Karpas-422 (cell line): ENCODE results near the gene NFU1. TPM values are rescaled to one million over a fixed set of nuclear protein-coding genes. Genes with fewer than 3 reads are reported as not detected.

Experiments used
- DNase-seq: peaks from one replicate; pipeline ENCODE4 v3.0.0-alpha.2; 2015
- H2AFZ ChIP-seq: fragments of 200-600 bp; sonication (generic); 2 replicates; pipeline ENCODE4 v1.6.1; 2014; ENCODE audit warnings: antibody characterized with exemption, low read length, mixed read lengths
- H3K27ac ChIP-seq: fragments of 200-600 bp; sonication (generic); 2 replicates; pipeline ENCODE4 v1.5.1; 2014; ENCODE audit warnings: mild to moderate bottlenecking, low read length, moderate library complexity
- H3K27me3 ChIP-seq: fragments of 200-600 bp; sonication (generic); 2 replicates; pipeline ENCODE4 v1.6.1; 2014; ENCODE audit warnings: low read length, mixed read lengths
- H3K36me3 ChIP-seq: fragments of 200-600 bp; sonication (generic); 2 replicates; pipeline ENCODE4 v1.6.1; 2014; ENCODE audit warnings: low read length, mixed read lengths; ENCODE audit not compliant: insufficient read depth
- H3K4me1 ChIP-seq: fragments of 200-600 bp; sonication (generic); 2 replicates; pipeline ENCODE4 v1.6.1; 2014; ENCODE audit warnings: mild to moderate bottlenecking, low read length, mixed read lengths
- H3K4me2 ChIP-seq: fragments of 200-600 bp; sonication (generic); 2 replicates; pipeline ENCODE4 v1.6.1; 2014; ENCODE audit warnings: low read length, low read depth, mild to moderate bottlenecking; ENCODE audit not compliant: poor library complexity, severe bottlenecking
- H3K4me3 ChIP-seq: fragments of 200-600 bp; sonication (generic); 2 replicates; pipeline ENCODE4 v1.5.1; 2014; ENCODE audit warnings: mild to moderate bottlenecking, antibody characterized with exemption, low read length, mixed read lengths
- H3K79me2 ChIP-seq: fragments of 200-600 bp; sonication (generic); 2 replicates; pipeline ENCODE4 v1.6.1; 2014; ENCODE audit warnings: mild to moderate bottlenecking, low read length, mixed read lengths
- H3K9ac ChIP-seq: fragments of 200-600 bp; sonication (generic); 2 replicates; pipeline ENCODE4 v1.6.0; 2014; ENCODE audit warnings: low read length
- H3K9me2 ChIP-seq: fragments of 200-600 bp; sonication (generic), shearing (Covaris generic); replicated peaks from 2 replicates; pipeline ENCODE4 v1.6.0; 2014; ENCODE audit warnings: mild to moderate bottlenecking, low read length, moderate library complexity; ENCODE audit not compliant: insufficient read depth
- H3K9me3 ChIP-seq: fragments of 300-700, 200-600 bp; sonication (generic); 2 replicates; pipeline ENCODE4 v1.6.1; 2014; ENCODE audit warnings: low read length, mixed read lengths
- H4K20me1 ChIP-seq: fragments of 200-600 bp; sonication (generic); 2 replicates; pipeline ENCODE4 v1.6.1; 2014; ENCODE audit warnings: mild to moderate bottlenecking, antibody characterized with exemption, low read length, low read depth; ENCODE audit not compliant: insufficient read depth
- total RNA-seq: library from RNA; depleted of rRNA; stranded (reverse); fragments of >200 nt; shearing (Covaris generic); gene quantifications from 2 replicates; pipeline ENCODE4 v1.2.3, GENCODE V29; 2014; ENCODE audit warnings: low replicate concordance

Gene NFU1
- total RNA-seq, 1 experiment from 2014 or later, result 42.8 TPM

GRCh38 chr2:69470911-69471310 is 33.7 kb upstream of the NFU1 start:
- Histone ChIP-seq H3K27me3 (0 out of 2 replicates have a peak, but pooled peaks cover 2% of the 10 kb centered on the region), H3K27ac (no peak overlapping the region), H3K4me2 (no peak overlapping the region), H3K4me3 (no peak overlapping the region), H3K79me2 (no peaks in the 10 kb centered on the region), H2AFZ (no peak overlapping the region), H3K9ac (no peak overlapping the region), H3K9me3 (no peaks in the 10 kb centered on the region), H3K4me1 (no peaks in the 10 kb centered on the region), H3K9me2 (no peaks in the 10 kb centered on the region), H3K36me3 (no peaks in the 10 kb centered on the region), H4K20me1 (no peaks in the 10 kb centered on the region)
- no peak for DNase-seq

- H3K27me3 ChIP-seq, result 0 out of 2 replicates have a peak, but pooled peaks cover 2% of the 10 kb centered on the region
- no peak overlapping the region for H3K9ac ChIP-seq
- no peaks in the 10 kb centered on the region for H3K79me2 ChIP-seq
- no peaks in the 10 kb centered on the region for H3K36me3 ChIP-seq
- H3K9me2 ChIP-seq, result no peaks in the 10 kb centered on the region
- H3K27ac ChIP-seq, result no peak overlapping the region
- H3K4me1 ChIP-seq, result no peaks in the 10 kb centered on the region
- DNase-seq, result no peak
- no peak overlapping the region for H3K4me3 ChIP-seq
- H3K4me2 ChIP-seq, result no peak overlapping the region
- H4K20me1 ChIP-seq, result no peaks in the 10 kb centered on the region
- no peaks in the 10 kb centered on the region for H3K9me3 ChIP-seq
- H2AFZ ChIP-seq, result no peak overlapping the region
These were observed 32.5 kb upstream of the NFU1 start for GRCh38 chr2:69469784-69470183.

- Histone ChIP-seq H3K9me2 (no peaks in the 10 kb centered on the region), H3K4me3 (no peak overlapping the region), H4K20me1 (no peaks in the 10 kb centered on the region), H3K4me1 (no peaks in the 10 kb centered on the region), H2AFZ (no peak overlapping the region), H3K36me3 (no peaks in the 10 kb centered on the region), H3K27me3 (0 out of 2 replicates have a peak, but pooled peaks cover 2% of the 10 kb centered on the region), H3K4me2 (no peak overlapping the region), H3K79me2 (no peaks in the 10 kb centered on the region), H3K9me3 (no peaks in the 10 kb centered on the region), H3K9ac (no peak overlapping the region), H3K27ac (no peak overlapping the region)
- no peak for DNase-seq
These were observed 32.1 kb upstream of the NFU1 start for GRCh38 chr2:69469375-69469774.

GRCh38 chr2:69466728-69467127 is 29.5 kb upstream of the NFU1 start:
- 0 out of 2 replicates have a peak, but pooled peaks cover 2% of the 10 kb centered on the region for H3K27me3 ChIP-seq
- H3K4me2 ChIP-seq, result no peak overlapping the region
- no peak for DNase-seq
- no peaks in the 10 kb centered on the region for H3K79me2 ChIP-seq
- no peaks in the 10 kb centered on the region for H3K36me3 ChIP-seq
- H3K9me3 ChIP-seq, result no peaks in the 10 kb centered on the region
- no peak overlapping the region for H3K9ac ChIP-seq
- no peak overlapping the region for H2AFZ ChIP-seq
- H4K20me1 ChIP-seq, result no peaks in the 10 kb centered on the region
- H3K9me2 ChIP-seq, result no peaks in the 10 kb centered on the region
- H3K27ac ChIP-seq, result no peak overlapping the region
- no peak overlapping the region for H3K4me3 ChIP-seq
- no peaks in the 10 kb centered on the region for H3K4me1 ChIP-seq

- Histone ChIP-seq H4K20me1 (no peaks in the 10 kb centered on the region), H3K9me3 (no peaks in the 10 kb centered on the region), H3K79me2 (no peaks in the 10 kb centered on the region), H3K4me2 (no peak overlapping the region), H2AFZ (no peak overlapping the region), H3K36me3 (no peaks in the 10 kb centered on the region), H3K27me3 (no peaks in the 10 kb centered on the region), H3K4me3 (no peak overlapping the region), H3K9me2 (no peaks in the 10 kb centered on the region), H3K27ac (no peak overlapping the region), H3K9ac (no peak overlapping the region), H3K4me1 (no peaks in the 10 kb centered on the region)
- DNase-seq, result no peak
These were observed 28.6 kb upstream of the NFU1 start for GRCh38 chr2:69465513-69466456.

- no peak overlapping the region for H2AFZ ChIP-seq
These were observed 27.3 kb upstream of the NFU1 start for GRCh38 chr2:69464575-69464974.

GRCh38 chr2:69462780-69463179 is 25.5 kb upstream of the NFU1 start:
- Histone ChIP-seq H3K4me1 (no peaks in the 10 kb centered on the region), H2AFZ (no peak overlapping the region), H3K9me3 (no peaks in the 10 kb centered on the region), H4K20me1 (no peaks in the 10 kb centered on the region), H3K9ac (no peak overlapping the region), H3K4me2 (no peak overlapping the region), H3K4me3 (no peak overlapping the region), H3K36me3 (no peaks in the 10 kb centered on the region), H3K27ac (no peak overlapping the region), H3K79me2 (no peaks in the 10 kb centered on the region), H3K27me3 (no peaks in the 10 kb centered on the region), H3K9me2 (no peaks in the 10 kb centered on the region)
- no peak for DNase-seq

More at GRCh38 chr2:69464575-69464974, 27.3 kb upstream of the NFU1 start:
- Histone ChIP-seq H3K4me1 (no peaks in the 10 kb centered on the region), H3K9me2 (no peaks in the 10 kb centered on the region), H3K27ac (no peak overlapping the region), H4K20me1 (no peaks in the 10 kb centered on the region), H3K27me3 (no peaks in the 10 kb centered on the region), H3K9ac (no peak overlapping the region), H3K36me3 (no peaks in the 10 kb centered on the region), H3K4me2 (no peak overlapping the region), H3K4me3 (no peak overlapping the region), H3K79me2 (no peaks in the 10 kb centered on the region), H3K9me3 (no peaks in the 10 kb centered on the region)
- DNase-seq, result no peak

- Histone ChIP-seq H3K27me3 (no peaks in the 10 kb centered on the region), H3K36me3 (no peaks in the 10 kb centered on the region), H3K4me1 (no peaks in the 10 kb centered on the region), H3K9me2 (no peaks in the 10 kb centered on the region), H3K79me2 (no peaks in the 10 kb centered on the region), H3K9me3 (no peaks in the 10 kb centered on the region), H3K9ac (no peak overlapping the region), H2AFZ (no peak overlapping the region), H4K20me1 (no peaks in the 10 kb centered on the region), H3K27ac (no peak overlapping the region), H3K4me2 (no peak overlapping the region), H3K4me3 (no peak overlapping the region)
- no peak for DNase-seq
These were observed 24.2 kb upstream of the NFU1 start for GRCh38 chr2:69461404-69461803.
